Measurements from ENCODE around the gene ACTG1.

The ACTG1 gene

GRCh38 chr17:81544281-81544974 lies 31.8 kb upstream of the ACTG1 start:
- DNase-seq: no peak

DNA sequence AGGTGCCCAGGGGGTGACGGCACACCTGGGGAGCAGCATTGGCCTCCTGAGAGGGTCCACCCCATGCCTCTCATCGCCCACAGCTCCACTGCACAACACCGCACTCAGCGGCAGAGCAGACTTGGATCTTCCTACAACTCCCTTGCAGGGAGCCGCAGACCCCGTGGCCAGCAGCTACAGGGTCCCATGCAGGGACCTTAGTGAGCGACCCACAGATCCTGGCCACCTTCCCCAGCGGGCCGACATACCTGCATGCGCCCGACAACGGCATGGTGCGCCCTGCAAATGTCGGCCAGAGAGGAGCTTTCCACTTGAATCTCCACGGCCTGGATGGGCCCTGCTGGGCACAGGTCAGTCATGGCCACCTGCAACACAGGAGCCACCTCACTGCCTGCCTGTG lies 31.2 kb upstream of the ACTG1 start:
- no peak for DNase-seq

GRCh38 chr17:81543339-81543675 lies 30.7 kb upstream of the ACTG1 start:
- no peak for DNase-seq

DNA sequence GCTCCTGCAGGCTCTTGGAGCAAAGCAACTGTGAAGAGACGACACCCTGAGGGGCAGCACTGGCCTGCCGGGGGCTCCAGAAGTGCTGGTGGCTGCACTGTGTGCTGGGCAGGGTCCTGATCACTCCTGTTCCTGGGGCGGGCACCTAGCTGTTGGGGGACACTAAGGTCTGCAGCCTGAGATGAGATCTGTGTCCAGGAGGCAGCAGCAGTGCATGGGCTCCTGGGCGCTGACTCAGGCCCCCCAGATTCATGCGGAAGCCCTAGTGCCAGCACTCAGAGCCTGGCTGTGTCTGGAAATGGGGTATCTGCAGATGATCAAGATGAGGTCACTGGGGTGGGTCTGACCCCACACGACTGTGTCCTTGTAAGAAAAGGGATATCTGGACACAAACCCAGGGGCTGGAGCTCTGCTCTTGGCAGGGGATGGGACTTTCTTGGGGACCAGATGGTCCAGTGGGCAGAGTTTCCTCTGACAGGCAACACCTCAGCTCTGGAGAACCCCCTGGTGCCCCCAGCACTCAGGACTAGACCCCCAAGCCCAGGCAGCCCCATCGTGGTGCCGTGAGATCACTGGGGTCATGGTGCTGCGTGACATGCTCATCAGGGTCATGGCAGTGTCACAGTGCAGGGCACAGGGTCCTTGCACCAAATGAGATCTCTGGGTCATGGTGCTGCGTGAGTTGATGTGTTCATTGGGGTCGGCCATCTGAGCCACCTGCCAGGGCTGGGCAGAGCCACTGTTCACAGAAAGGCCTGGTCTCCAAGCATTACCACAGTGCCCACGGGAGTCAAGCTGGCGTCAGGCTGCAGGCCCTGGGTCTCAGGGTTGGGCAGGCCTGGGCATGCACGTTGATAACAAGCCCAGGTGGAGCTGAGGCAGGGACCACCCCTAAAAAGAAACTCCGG lies 30.1 kb upstream of the ACTG1 start:
- DNase-seq: no peak

GRCh38 chr17:81541123-81541522 lies 28.5 kb upstream of the ACTG1 start:
- no peak for DNase-seq

DNA sequence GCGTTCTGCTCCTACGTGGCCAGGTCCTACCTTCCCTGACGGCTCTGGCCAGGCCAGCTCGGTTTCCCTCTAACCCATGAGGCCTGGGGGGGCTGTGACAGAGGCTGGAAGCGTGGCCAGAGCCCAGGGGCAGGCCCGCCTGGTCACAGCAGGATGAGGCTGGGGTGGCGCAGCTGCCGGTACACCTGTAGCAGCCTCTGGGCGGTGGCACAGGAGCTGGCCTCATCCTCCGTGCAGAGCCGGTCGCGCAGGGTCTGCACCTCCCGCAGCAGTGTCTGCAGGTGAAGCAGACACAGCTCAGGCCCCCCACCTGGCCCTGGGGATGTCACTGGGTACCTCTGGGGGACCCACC lies 28.1 kb upstream of the ACTG1 start:
- DNase-seq: no peak

DNA sequence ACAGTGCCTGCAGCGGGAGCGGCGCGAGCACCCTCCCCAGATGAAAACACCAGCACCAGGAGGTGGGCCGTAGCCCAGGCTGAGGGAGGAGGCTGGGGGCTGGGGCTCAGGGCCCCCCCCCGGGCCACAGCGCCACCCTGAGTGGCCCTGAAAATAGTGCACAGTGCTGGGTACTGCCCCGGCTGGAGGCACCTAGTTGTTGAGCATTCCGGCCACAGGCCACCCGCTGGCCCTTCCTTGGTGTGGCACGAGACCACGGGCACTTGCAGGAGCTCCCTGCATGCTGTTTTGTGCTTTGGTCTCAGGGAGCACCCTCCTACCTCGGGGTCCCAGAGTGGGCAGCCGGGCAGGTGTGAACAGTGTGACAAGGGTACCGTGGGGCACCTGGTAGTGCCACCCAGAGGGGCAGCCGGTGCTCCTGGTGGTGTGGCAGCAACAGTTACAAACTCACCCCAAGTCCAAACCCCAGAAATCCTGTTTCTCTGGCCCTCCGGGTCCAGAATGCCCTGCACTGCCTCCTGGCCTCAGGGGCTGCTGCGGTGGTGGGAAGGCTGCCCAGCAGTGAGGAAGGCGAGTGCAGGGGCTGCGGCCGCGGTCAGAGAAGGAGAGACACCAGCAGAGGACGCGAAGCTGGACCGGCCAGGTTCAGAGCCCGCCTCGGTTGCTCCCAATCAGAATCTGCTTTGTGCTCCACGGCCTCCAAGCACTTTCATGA lies 27.5 kb upstream of the ACTG1 start:
- DNase-seq: no peak

DNA sequence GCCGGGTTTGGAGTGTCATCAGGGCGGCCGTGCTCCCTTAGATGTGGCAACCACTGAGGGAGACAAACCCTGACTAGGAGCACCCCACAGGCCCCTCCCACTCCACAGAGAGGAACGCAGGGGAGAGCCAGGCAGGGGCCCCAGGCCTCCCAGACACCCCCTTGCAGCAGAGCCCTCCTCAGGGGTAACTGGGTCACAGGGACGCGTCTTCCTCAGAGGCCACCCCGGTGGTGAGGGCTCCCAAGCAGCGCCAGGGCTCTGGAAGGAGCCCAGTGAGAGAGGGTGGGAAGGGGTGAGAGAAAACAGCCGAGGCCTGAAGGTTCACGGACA lies 26.9 kb upstream of the ACTG1 start:
- DNase-seq: no peak

- no peak for DNase-seq
Measured at GRCh38 chr17:81538651-81539570, 26.3 kb upstream of the ACTG1 start.

DNA sequence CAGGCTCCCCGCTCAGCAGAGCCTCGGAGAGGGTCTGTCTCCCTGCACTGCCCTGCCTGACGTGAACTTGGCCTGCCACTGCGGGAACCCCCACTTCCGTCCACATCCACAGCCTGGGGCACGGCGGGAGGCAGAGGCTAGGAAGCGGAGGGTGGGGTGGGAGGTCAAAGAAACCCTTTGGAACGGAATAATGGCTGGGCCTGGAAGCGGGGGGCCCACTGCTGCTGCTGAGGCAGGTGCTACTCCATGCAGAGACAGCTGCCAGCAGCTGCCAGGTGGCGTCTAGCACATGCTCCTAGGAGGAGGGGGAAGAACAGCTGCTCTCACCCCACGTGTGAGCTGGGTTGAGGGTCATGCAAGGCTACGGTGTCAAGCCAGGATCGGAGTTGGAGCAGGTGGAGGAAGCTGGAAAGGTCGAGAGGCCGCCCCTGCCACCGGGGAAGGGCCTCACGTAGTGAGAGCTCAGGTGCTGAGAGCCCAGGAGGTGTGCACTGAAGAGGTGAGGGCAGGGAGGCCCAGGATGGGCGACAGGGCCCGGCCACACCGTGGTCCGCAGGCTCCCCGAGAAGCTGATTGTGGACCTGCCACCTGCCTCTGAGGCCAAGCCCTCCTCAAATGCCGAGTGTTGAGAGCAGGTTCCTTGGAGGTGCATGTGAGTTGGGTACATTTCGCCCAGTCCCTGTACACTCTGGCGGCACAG lies 25.4 kb upstream of the ACTG1 start:
- no peak for DNase-seq

GRCh38 chr17:81537343-81537855 lies 24.8 kb upstream of the ACTG1 start:
- DNase-seq: no peak

GRCh38 chr17:81536299-81537290 lies 24.0 kb upstream of the ACTG1 start:
- no peak for DNase-seq

DNA sequence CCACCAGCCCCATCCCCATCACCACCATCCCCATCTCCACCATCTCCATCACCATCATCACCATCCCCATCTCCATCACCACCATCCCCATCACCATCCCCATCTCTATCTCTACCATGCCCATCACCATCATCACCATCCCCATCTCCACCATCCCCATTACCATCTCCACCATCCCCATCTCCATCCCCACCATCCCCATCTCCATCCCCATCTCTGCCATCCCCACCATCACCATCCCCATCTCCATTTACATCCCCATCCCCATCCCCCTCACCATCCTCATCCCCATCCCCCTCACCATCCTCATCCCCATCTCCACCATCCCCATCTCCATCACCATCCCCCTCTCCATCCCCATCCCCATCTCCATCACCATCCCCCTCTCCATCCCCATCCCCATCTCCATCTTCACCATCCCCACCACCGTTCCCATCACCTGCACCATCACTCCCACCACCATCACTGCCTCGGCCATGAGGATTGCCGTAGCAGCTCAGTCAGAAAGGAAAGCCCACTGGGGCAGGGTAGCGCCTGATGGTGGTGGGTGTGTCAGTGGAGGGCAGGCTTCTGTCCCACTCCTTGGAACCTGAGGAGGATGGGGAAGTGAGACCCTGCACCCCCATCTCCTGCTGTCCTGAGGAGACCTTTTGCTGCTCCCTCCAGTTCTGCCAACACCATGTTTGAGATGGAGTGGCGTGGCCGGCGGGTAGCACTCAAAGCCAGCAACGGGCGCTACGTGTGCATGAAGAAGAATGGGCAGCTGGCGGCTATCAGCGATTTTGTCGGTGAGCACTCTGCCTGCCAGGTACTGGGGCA lies 23.1 kb upstream of the ACTG1 start:
- DNase-seq: no peak

GRCh38 chr17:81535007-81535328 lies 22.4 kb upstream of the ACTG1 start:
- no peak for DNase-seq

DNA sequence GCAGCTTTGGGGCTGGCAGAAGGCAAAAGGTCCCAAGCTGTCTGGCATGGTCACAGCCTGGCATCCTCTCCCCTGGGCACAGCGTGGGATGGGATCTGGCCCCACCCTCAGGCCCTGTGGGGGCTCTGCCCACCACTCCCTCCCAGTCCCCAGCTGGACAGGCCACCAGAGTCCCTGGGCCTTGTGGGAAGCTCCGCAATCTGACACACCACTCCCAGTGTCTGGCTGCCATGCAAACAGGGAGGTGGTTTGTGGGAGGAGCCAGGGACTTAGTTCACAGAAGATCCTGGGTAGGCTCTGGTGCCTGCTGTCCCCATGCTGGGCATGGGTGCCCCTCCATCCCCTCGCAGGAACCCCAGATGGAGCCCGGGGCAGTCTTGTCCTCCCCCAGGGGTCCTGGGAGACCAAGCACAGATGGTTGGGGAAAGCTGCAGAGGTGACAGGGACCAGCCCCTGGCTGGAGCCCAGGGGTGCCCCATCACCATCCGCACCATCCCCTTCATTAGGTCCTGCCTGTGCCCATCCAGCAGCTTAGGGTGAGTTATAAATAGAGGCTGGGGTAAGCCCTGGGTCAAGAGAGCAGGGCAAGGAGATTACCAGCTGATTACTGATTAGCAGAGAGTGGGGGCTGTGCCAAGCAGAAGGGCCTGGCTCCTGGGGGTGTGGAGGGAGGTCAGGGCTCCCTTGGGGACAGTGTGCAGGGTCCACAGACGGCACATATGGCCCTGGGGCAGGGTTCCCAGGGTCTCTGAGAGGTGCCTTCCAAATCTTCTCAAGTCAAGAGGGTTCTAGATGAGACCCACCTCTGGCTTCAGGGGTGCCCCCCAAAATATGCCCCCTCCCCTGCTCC lies 21.8 kb upstream of the ACTG1 start:
- DNase-seq: no peak

- no peak for DNase-seq
Measured at GRCh38 chr17:81533339-81534141, 20.9 kb upstream of the ACTG1 start.

- no peak for DNase-seq
Measured at GRCh38 chr17:81532490-81533287, 20.1 kb upstream of the ACTG1 start.
